DMS 273 treated with DMSO at 0.1 percent for 48 hours (cell line): Measurements from ENCODE around the gene SGF29.
"Not testable (repeated sequence)": the region's sequence is repeated elsewhere in the genome, so short reads cannot be mapped to it uniquely, and the experiment has no call there.

ENCODE experiments used
- DNase-seq: peaks from one replicate; lab custom pipeline; 2025; lab: John Stamatoyannopoulos, UW

SGF29 gene

GRCh38 chr16:28612359-28613280 lies 58.9 kb downstream of the SGF29 start:
- DNase-seq = not testable (repeated sequence)

GRCh38 chr16:28613912-28614311 lies 60.2 kb downstream of the SGF29 start:
- not testable (repeated sequence) for DNase-seq

- not testable (repeated sequence) for DNase-seq
Measured at GRCh38 chr16:28614561-28614960, 60.8 kb downstream of the SGF29 start.

GRCh38 chr16:28615486-28616223 lies 61.9 kb downstream of the SGF29 start:
- DNase-seq = not testable (repeated sequence)

GRCh38 chr16:28616224-28616577 lies 62.5 kb downstream of the SGF29 start:
- DNase-seq = not testable (repeated sequence)

- DNase-seq = no peak
Measured at GRCh38 chr16:28616636-28617035, 62.9 kb downstream of the SGF29 start.

GRCh38 chr16:28617874-28618273 lies 64.2 kb downstream of the SGF29 start:
- no peak for DNase-seq

- not testable (repeated sequence) for DNase-seq
Measured at GRCh38 chr16:28620316-28620715, 66.6 kb downstream of the SGF29 start.

GRCh38 chr16:28621481-28622155 lies 67.9 kb downstream of the SGF29 start:
- DNase-seq = no peak

- not testable (repeated sequence) for DNase-seq
Measured at GRCh38 chr16:28622532-28623171, 68.9 kb downstream of the SGF29 start.

GRCh38 chr16:28623172-28623711 lies 69.5 kb downstream of the SGF29 start:
- DNase-seq = no peak

- DNase-seq = not testable (repeated sequence)
Measured at GRCh38 chr16:28630905-28631304, 77.2 kb downstream of the SGF29 start.

- DNase-seq = not testable (repeated sequence)
Measured at GRCh38 chr16:28636093-28636823, 82.5 kb downstream of the SGF29 start.

GRCh38 chr16:28637765-28638164 lies 84.0 kb downstream of the SGF29 start, which contains the start of gene NPIPB8:
NPIPB8 (plus strand) TSS chr16:28638065; CDS start chr16:28638361, 296 bp downstream.
- DNase-seq = not testable (repeated sequence)

- not testable (repeated sequence) for DNase-seq
Measured at GRCh38 chr16:28638359-28638758, 84.6 kb downstream of the SGF29 start.

- not testable (repeated sequence) for DNase-seq
Measured at GRCh38 chr16:28639959-28640358, 86.2 kb downstream of the SGF29 start.
